Measurements from ENCODE around the gene SPATA1.

The SPATA1 gene

GRCh38 chr1:84603941-84604830, 98.0 kb downstream of the SPATA1 start:
- H3K9me3 ChIP-seq (ENCODE audit: control insufficient read depth in 1 of 2, low read length in 2 of 2), result peaks cover 20 to 26% of the 10 kb centered on the region in 2 donors
- H3K4me3 ChIP-seq (ENCODE audit: low read depth in 1 of 2, low read length in 2 of 2), result no peak overlapping the region

GRCh38 chr1:84605157-84605556, 99.0 kb downstream of the SPATA1 start:
- H3K9ac ChIP-seq (ENCODE audit: low read depth in 1 of 2, low read length in 2 of 2), result no peak overlapping the region
- no peak overlapping the region for H3K27ac ChIP-seq (ENCODE audit: low read depth, low read length)
- H3K27me3 ChIP-seq (ENCODE audit: control insufficient read depth in 1 of 2, insufficient read depth in 2 of 2, low read length in 2 of 2), result no peaks in the 10 kb centered on the region
- no peaks in the 10 kb centered on the region for H3K4me1 ChIP-seq (ENCODE audit: control insufficient read depth in 1 of 2, insufficient read depth in 2 of 2, low read length in 2 of 2)
- H3K36me3 ChIP-seq (ENCODE audit: control insufficient read depth in 1 of 2, insufficient read depth in 2 of 2, low read length in 2 of 2), result no peaks in the 10 kb centered on the region
- peak overlapping the region in 1 of 2 donors; percentile 35 for H3K4me3 ChIP-seq (ENCODE audit: low read depth in 1 of 2, low read length in 2 of 2)
- H3K9me3 ChIP-seq (ENCODE audit: control insufficient read depth in 1 of 2, low read length in 2 of 2), result peaks cover 20 to 26% of the 10 kb centered on the region in 2 donors

More at GRCh38 chr1:84603941-84604830, 98.0 kb downstream of the SPATA1 start:
- no peaks in the 10 kb centered on the region for H3K27me3 ChIP-seq (ENCODE audit: control insufficient read depth in 1 of 2, insufficient read depth in 2 of 2, low read length in 2 of 2)
- H3K36me3 ChIP-seq (ENCODE audit: control insufficient read depth in 1 of 2, insufficient read depth in 2 of 2, low read length in 2 of 2), result no peaks in the 10 kb centered on the region
- H3K27ac ChIP-seq (ENCODE audit: low read depth, low read length), result no peak overlapping the region
- no peak overlapping the region for H3K9ac ChIP-seq (ENCODE audit: low read depth in 1 of 2, low read length in 2 of 2)
- H3K4me1 ChIP-seq (ENCODE audit: control insufficient read depth in 1 of 2, insufficient read depth in 2 of 2, low read length in 2 of 2), result no peaks in the 10 kb centered on the region

GRCh38 chr1:84606977-84607376, 100.8 kb downstream of the SPATA1 start:
- Histone ChIP-seq H3K9me3 (ENCODE audit: control insufficient read depth in 1 of 2, low read length in 2 of 2) (peaks cover 20 to 26% of the 10 kb centered on the region in 2 donors), H3K27me3 (ENCODE audit: control insufficient read depth in 1 of 2, insufficient read depth in 2 of 2, low read length in 2 of 2) (no peaks in the 10 kb centered on the region), H3K9ac (ENCODE audit: low read depth in 1 of 2, low read length in 2 of 2) (no peak overlapping the region), H3K36me3 (ENCODE audit: control insufficient read depth in 1 of 2, insufficient read depth in 2 of 2, low read length in 2 of 2) (no peaks in the 10 kb centered on the region), H3K4me1 (ENCODE audit: control insufficient read depth in 1 of 2, insufficient read depth in 2 of 2, low read length in 2 of 2) (no peaks in the 10 kb centered on the region), H3K4me3 (ENCODE audit: low read depth in 1 of 2, low read length in 2 of 2) (no peak overlapping the region), H3K27ac (ENCODE audit: low read depth, low read length) (no peak overlapping the region)

- peaks cover 13 to 19% of the 10 kb centered on the region in 2 donors for H3K9me3 ChIP-seq (ENCODE audit: control insufficient read depth in 1 of 2, low read length in 2 of 2)
- H3K27ac ChIP-seq (ENCODE audit: low read depth, low read length), result no peak overlapping the region
- no peak overlapping the region for H3K4me3 ChIP-seq (ENCODE audit: low read depth in 1 of 2, low read length in 2 of 2)
- H3K9ac ChIP-seq (ENCODE audit: low read depth in 1 of 2, low read length in 2 of 2), result no peak overlapping the region
- H3K27me3 ChIP-seq (ENCODE audit: control insufficient read depth in 1 of 2, insufficient read depth in 2 of 2, low read length in 2 of 2), result no peaks in the 10 kb centered on the region
- no peaks in the 10 kb centered on the region for H3K4me1 ChIP-seq (ENCODE audit: control insufficient read depth in 1 of 2, insufficient read depth in 2 of 2, low read length in 2 of 2)
- H3K36me3 ChIP-seq (ENCODE audit: control insufficient read depth in 1 of 2, insufficient read depth in 2 of 2, low read length in 2 of 2), result no peaks in the 10 kb centered on the region
Measured at GRCh38 chr1:84611091-84611490, 104.9 kb downstream of the SPATA1 start.

GRCh38 chr1:84611796-84612195, 105.6 kb downstream of the SPATA1 start:
- peaks cover 9 to 12% of the 10 kb centered on the region in 2 donors for H3K9me3 ChIP-seq (ENCODE audit: control insufficient read depth in 1 of 2, low read length in 2 of 2)
- no peak overlapping the region for H3K4me3 ChIP-seq (ENCODE audit: low read depth in 1 of 2, low read length in 2 of 2)
- H3K9ac ChIP-seq (ENCODE audit: low read depth in 1 of 2, low read length in 2 of 2), result no peak overlapping the region
- no peaks in the 10 kb centered on the region for H3K4me1 ChIP-seq (ENCODE audit: control insufficient read depth in 1 of 2, insufficient read depth in 2 of 2, low read length in 2 of 2)
- no peak overlapping the region for H3K27ac ChIP-seq (ENCODE audit: low read depth, low read length)
- no peaks in the 10 kb centered on the region for H3K27me3 ChIP-seq (ENCODE audit: control insufficient read depth in 1 of 2, insufficient read depth in 2 of 2, low read length in 2 of 2)
- H3K36me3 ChIP-seq (ENCODE audit: control insufficient read depth in 1 of 2, insufficient read depth in 2 of 2, low read length in 2 of 2), result no peaks in the 10 kb centered on the region

- Histone ChIP-seq H3K27me3 (ENCODE audit: control insufficient read depth in 1 of 2, insufficient read depth in 2 of 2, low read length in 2 of 2) (no peaks in the 10 kb centered on the region), H3K9me3 (ENCODE audit: control insufficient read depth in 1 of 2, low read length in 2 of 2) (peaks cover 9 to 12% of the 10 kb centered on the region in 2 donors), H3K4me3 (ENCODE audit: low read depth in 1 of 2, low read length in 2 of 2) (no peak overlapping the region), H3K36me3 (ENCODE audit: control insufficient read depth in 1 of 2, insufficient read depth in 2 of 2, low read length in 2 of 2) (no peaks in the 10 kb centered on the region), H3K4me1 (ENCODE audit: control insufficient read depth in 1 of 2, insufficient read depth in 2 of 2, low read length in 2 of 2) (no peaks in the 10 kb centered on the region), H3K9ac (ENCODE audit: low read depth in 1 of 2, low read length in 2 of 2) (no peak overlapping the region), H3K27ac (ENCODE audit: low read depth, low read length) (no peak overlapping the region)
Measured at GRCh38 chr1:84613026-84613425, 106.8 kb downstream of the SPATA1 start.

GRCh38 chr1:84613887-84614286, 107.7 kb downstream of the SPATA1 start:
- Histone ChIP-seq H3K27ac (ENCODE audit: low read depth, low read length) (no peak overlapping the region), H3K9ac (ENCODE audit: low read depth in 1 of 2, low read length in 2 of 2) (no peak overlapping the region), H3K4me3 (ENCODE audit: low read depth in 1 of 2, low read length in 2 of 2) (no peak overlapping the region)

GRCh38 chr1:84615790-84616189, 109.6 kb downstream of the SPATA1 start:
- Histone ChIP-seq H3K9ac (ENCODE audit: low read depth in 1 of 2, low read length in 2 of 2) (no peak overlapping the region), H3K4me3 (ENCODE audit: low read depth in 1 of 2, low read length in 2 of 2) (no peak overlapping the region), H3K36me3 (ENCODE audit: control insufficient read depth in 1 of 2, insufficient read depth in 2 of 2, low read length in 2 of 2) (no peaks in the 10 kb centered on the region), H3K27me3 (ENCODE audit: control insufficient read depth in 1 of 2, insufficient read depth in 2 of 2, low read length in 2 of 2) (no peaks in the 10 kb centered on the region), H3K27ac (ENCODE audit: low read depth, low read length) (no peak overlapping the region), H3K4me1 (ENCODE audit: control insufficient read depth in 1 of 2, insufficient read depth in 2 of 2, low read length in 2 of 2) (peaks cover 4 to 8% of the 10 kb centered on the region in 2 donors), H3K9me3 (ENCODE audit: control insufficient read depth in 1 of 2, low read length in 2 of 2) (peaks cover 9 to 12% of the 10 kb centered on the region in 2 donors)

More at GRCh38 chr1:84613887-84614286, 107.7 kb downstream of the SPATA1 start:
- Histone ChIP-seq H3K27me3 (ENCODE audit: control insufficient read depth in 1 of 2, insufficient read depth in 2 of 2, low read length in 2 of 2) (no peaks in the 10 kb centered on the region), H3K9me3 (ENCODE audit: control insufficient read depth in 1 of 2, low read length in 2 of 2) (peaks cover 9 to 12% of the 10 kb centered on the region in 2 donors), H3K36me3 (ENCODE audit: control insufficient read depth in 1 of 2, insufficient read depth in 2 of 2, low read length in 2 of 2) (no peaks in the 10 kb centered on the region), H3K4me1 (ENCODE audit: control insufficient read depth in 1 of 2, insufficient read depth in 2 of 2, low read length in 2 of 2) (no peaks in the 10 kb centered on the region)
